ENCODE data around the gene GCLC.

GRCh38 chr6:53536561-53536960 lies 8.3 kb downstream of the GCLC start:
- TF ChIP-seq CTCF (IDR thresholded peaks at IDR 0.05; ENCODE audit: low read depth, low read length): no peak
- no peak for TF ChIP-seq EZH2phosphoT487 (IDR thresholded peaks at IDR 0.05; ENCODE audit: low read depth)
